Hepatocyte (in vitro differentiated cells): Measurements from ENCODE around the gene CEP85L. TPM values are rescaled to one million over a fixed set of nuclear protein-coding genes. Genes with fewer than 3 reads are reported as not detected.

Experiments used
- DNase-seq: peaks from one replicate; pipeline ENCODE4 v3.0.0-alpha.2; 2016; ENCODE audit warnings: low spot score
- H2AFZ ChIP-seq: fragments of 200-600 bp; sonication (generic); 2 replicates; pipeline ENCODE4 v1.6.0; 2016; ENCODE audit warnings: antibody characterized with exemption, mild to moderate bottlenecking
- H3K27ac ChIP-seq: fragments of 200-600 bp; sonication (generic); 2 replicates; pipeline ENCODE4 v1.5.1; 2016; ENCODE audit warnings: mild to moderate bottlenecking
- H3K27me3 ChIP-seq: fragments of 200-600 bp; sonication (generic); 2 replicates; pipeline ENCODE4 v1.6.1; 2016
- H3K36me3 ChIP-seq: fragments of 200-600 bp; sonication (generic); replicated peaks from 2 replicates; pipeline ENCODE4 v1.5.1; 2016; ENCODE audit warnings: low read depth; ENCODE audit not compliant: insufficient read depth
- H3K4me1 ChIP-seq: fragments of 200-600 bp; sonication (generic); 2 replicates; pipeline ENCODE4 v1.5.1; 2016; ENCODE audit warnings: mild to moderate bottlenecking, moderate library complexity; ENCODE audit not compliant: insufficient read depth
- H3K4me2 ChIP-seq: fragments of 200-600 bp; sonication (generic); 2 replicates; pipeline ENCODE4 v1.6.0; 2016
- H3K4me3 ChIP-seq: fragments of 200-600 bp; sonication (generic); 2 replicates; pipeline ENCODE4 v1.5.1; 2016; ENCODE audit warnings: mild to moderate bottlenecking
- H3K79me2 ChIP-seq: fragments of 200-600 bp; sonication (generic); 2 replicates; pipeline ENCODE4 v1.6.0; 2017; ENCODE audit warnings: mild to moderate bottlenecking
- H3K9me2 ChIP-seq: fragments of 200-600 bp; sonication (generic); replicated peaks from 2 replicates; pipeline ENCODE4 v1.6.0; 2017; ENCODE audit warnings: mild to moderate bottlenecking; ENCODE audit not compliant: insufficient read depth
- H3K9me3 ChIP-seq: fragments of 200-600 bp; sonication (generic); 2 replicates; pipeline ENCODE4 v1.5.1; 2016; ENCODE audit warnings: low read depth, mild to moderate bottlenecking
- H4K20me1 ChIP-seq: fragments of 200-600 bp; sonication (generic); 2 replicates; pipeline ENCODE4 v1.6.0; 2016; ENCODE audit warnings: mild to moderate bottlenecking; ENCODE audit not compliant: insufficient read depth, poor library complexity, severe bottlenecking
- CTCF ChIP-seq: fragments of 200-600 bp; sonication (generic); IDR thresholded peaks from 2 replicates; pipeline ENCODE4 v1.5.1; 2016; ENCODE audit warnings: antibody characterized with exemption, mild to moderate bottlenecking; ENCODE audit not compliant: poor library complexity
- EZH2 ChIP-seq: fragments of 200-600 bp; sonication (generic); IDR thresholded peaks from 2 replicates; pipeline ENCODE4 v1.6.1; 2016; ENCODE audit warnings: antibody characterized with exemption, mild to moderate bottlenecking, borderline replicate concordance
- EZH2phosphoT487 ChIP-seq: fragments of 200-600 bp; sonication (generic); IDR thresholded peaks from one replicate; pipeline ENCODE4 v1.6.1; 2018; ENCODE audit warnings: antibody characterized with exemption, mild to moderate bottlenecking, low read depth, moderate library complexity; ENCODE audit not compliant: unreplicated experiment, severe bottlenecking
- WGBS: methylation state at CpG from one replicate; pipeline ENCODE4 v1.1.6; 2016; ENCODE audit warnings: low lambda C conversion rate; ENCODE audit errors: missing lambda C conversion rate; 5-methylcytosine and 5-hydroxymethylcytosine counted together
- polyA plus RNA-seq: library from polyadenylated mRNA; unstranded; fragments of >200 nt; fragmentation: Nextera tagmentation; extraction: Ambion mirVana; gene quantifications from 2 replicates; pipeline ENCODE4 v1.2.1, GENCODE V29; 2016
- total RNA-seq: library from RNA; depleted of rRNA; stranded (reverse); fragments of >200 nt; gene quantifications from 2 replicates; pipeline ENCODE4 v1.2.3, GENCODE V29; 2014

CEP85L gene
- total and polyA plus RNA-seq, 2 experiments from 2014 or later = 17.8 to 38.5 TPM

GRCh38 chr6:118677193-118677592, 25.8 kb upstream of the CEP85L start:
- 66% methylated on average over 4 of the region's 4 CpGs for WGBS
- no peaks in the 10 kb centered on the region for H3K27me3 ChIP-seq
- no peak for DNase-seq
- H3K36me3 ChIP-seq = no peaks in the 10 kb centered on the region
- H3K4me3 ChIP-seq = no peak overlapping the region
- no peaks in the 10 kb centered on the region for H3K9me2 ChIP-seq
- H2AFZ ChIP-seq = no peak overlapping the region
- no peak overlapping the region for H3K27ac ChIP-seq
- H3K9me3 ChIP-seq = no peaks in the 10 kb centered on the region
- H3K79me2 ChIP-seq = no peaks in the 10 kb centered on the region
- H3K4me1 ChIP-seq = no peaks in the 10 kb centered on the region
- no peak for TF ChIP-seq EZH2
- TF ChIP-seq EZH2phosphoT487 = no peak
- TF ChIP-seq CTCF = no peak
- no peak overlapping the region for H3K4me2 ChIP-seq
- no peaks in the 10 kb centered on the region for H4K20me1 ChIP-seq

- DNase-seq = no peak
- TF ChIP-seq EZH2 (no peak), CTCF (no peak), EZH2phosphoT487 (no peak)
- no peaks in the 10 kb centered on the region for H3K9me2 ChIP-seq
- no peaks in the 10 kb centered on the region for H4K20me1 ChIP-seq
- WGBS = 87% methylated on average over 1 of the region's 1 CpG
- no peak overlapping the region for H3K27ac ChIP-seq
- no peaks in the 10 kb centered on the region for H3K4me1 ChIP-seq
- no peak overlapping the region for H3K4me2 ChIP-seq
- no peaks in the 10 kb centered on the region for H3K36me3 ChIP-seq
- H3K9me3 ChIP-seq = no peaks in the 10 kb centered on the region
- no peaks in the 10 kb centered on the region for H3K27me3 ChIP-seq
- no peaks in the 10 kb centered on the region for H3K79me2 ChIP-seq
- no peak overlapping the region for H2AFZ ChIP-seq
- no peak overlapping the region for H3K4me3 ChIP-seq
Measured at GRCh38 chr6:118675225-118675624, 23.8 kb upstream of the CEP85L start.

GRCh38 chr6:118674772-118675171, 23.4 kb upstream of the CEP85L start:
- H3K4me3 ChIP-seq = no peak overlapping the region
- no peak overlapping the region for H2AFZ ChIP-seq
- H3K79me2 ChIP-seq = no peaks in the 10 kb centered on the region
- H3K4me1 ChIP-seq = peaks cover 2% of the 10 kb centered on the region
- H3K27ac ChIP-seq = no peak overlapping the region
- DNase-seq = no peak
- H3K27me3 ChIP-seq = no peaks in the 10 kb centered on the region
- no peaks in the 10 kb centered on the region for H3K9me2 ChIP-seq
- H3K4me2 ChIP-seq = no peak overlapping the region
- no peaks in the 10 kb centered on the region for H3K9me3 ChIP-seq
- TF ChIP-seq EZH2phosphoT487 = no peak
- no peak for TF ChIP-seq CTCF
- no peak for TF ChIP-seq EZH2
- 94% methylated on average over 1 of the region's 1 CpG for WGBS
- no peaks in the 10 kb centered on the region for H3K36me3 ChIP-seq
- H4K20me1 ChIP-seq = no peaks in the 10 kb centered on the region

- H2AFZ ChIP-seq = no peak overlapping the region
- TF ChIP-seq EZH2phosphoT487 (no peak), CTCF (no peak), EZH2 (no peak)
- DNase-seq = no peak
- 97% methylated on average over 2 of the region's 2 CpGs for WGBS
- no peaks in the 10 kb centered on the region for H3K27me3 ChIP-seq
- no peaks in the 10 kb centered on the region for H3K9me3 ChIP-seq
- H3K4me3 ChIP-seq = no peak overlapping the region
- H3K79me2 ChIP-seq = no peaks in the 10 kb centered on the region
- H3K9me2 ChIP-seq = no peaks in the 10 kb centered on the region
- no peaks in the 10 kb centered on the region for H3K36me3 ChIP-seq
- H4K20me1 ChIP-seq = no peaks in the 10 kb centered on the region
- H3K4me2 ChIP-seq = no peak overlapping the region
- H3K27ac ChIP-seq = no peak overlapping the region
- peaks cover 20% of the 10 kb centered on the region for H3K4me1 ChIP-seq
Measured at GRCh38 chr6:118672678-118673077, 21.3 kb upstream of the CEP85L start.
